ENCODE data around the gene AFP.

DNA sequence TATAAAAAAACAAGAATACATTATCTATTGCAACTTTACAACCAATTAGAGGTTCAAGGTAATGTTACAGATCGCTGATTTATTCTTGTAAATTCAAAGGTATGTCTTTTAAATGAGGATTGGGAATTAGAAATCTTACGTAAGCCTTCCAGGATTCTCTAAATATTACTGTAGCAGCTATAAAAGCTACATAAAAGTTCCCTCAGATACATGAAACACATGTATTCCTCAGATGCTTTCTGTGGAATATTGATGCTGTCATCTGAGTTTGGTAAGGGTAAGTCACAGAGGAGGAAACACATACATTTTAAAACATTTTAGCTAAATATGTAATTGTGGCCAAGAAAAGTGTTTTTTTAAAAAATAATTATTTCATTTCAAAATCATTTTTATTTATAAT lies 3.4 kb downstream of the AFP start:
- TF ChIP-seq, protein P1, sequence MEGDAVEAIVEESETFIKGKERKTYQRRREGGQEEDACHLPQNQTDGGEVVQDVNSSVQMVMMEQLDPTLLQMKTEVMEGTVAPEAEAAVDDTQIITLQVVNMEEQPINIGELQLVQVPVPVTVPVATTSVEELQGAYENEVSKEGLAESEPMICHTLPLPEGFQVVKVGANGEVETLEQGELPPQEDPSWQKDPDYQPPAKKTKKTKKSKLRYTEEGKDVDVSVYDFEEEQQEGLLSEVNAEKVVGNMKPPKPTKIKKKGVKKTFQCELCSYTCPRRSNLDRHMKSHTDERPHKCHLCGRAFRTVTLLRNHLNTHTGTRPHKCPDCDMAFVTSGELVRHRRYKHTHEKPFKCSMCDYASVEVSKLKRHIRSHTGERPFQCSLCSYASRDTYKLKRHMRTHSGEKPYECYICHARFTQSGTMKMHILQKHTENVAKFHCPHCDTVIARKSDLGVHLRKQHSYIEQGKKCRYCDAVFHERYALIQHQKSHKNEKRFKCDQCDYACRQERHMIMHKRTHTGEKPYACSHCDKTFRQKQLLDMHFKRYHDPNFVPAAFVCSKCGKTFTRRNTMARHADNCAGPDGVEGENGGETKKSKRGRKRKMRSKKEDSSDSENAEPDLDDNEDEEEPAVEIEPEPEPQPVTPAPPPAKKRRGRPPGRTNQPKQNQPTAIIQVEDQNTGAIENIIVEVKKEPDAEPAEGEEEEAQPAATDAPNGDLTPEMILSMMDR (conservative IDR thresholded peaks at IDR 0.05; ENCODE audit: low read length): no peak
- no peak for TF ChIP-seq EZH2phosphoT487 (IDR thresholded peaks at IDR 0.05; ENCODE audit: borderline replicate concordance, low read depth, low read length)

Data from OCI-LY7 (cell line).